Astrocyte (in vitro differentiated cells and primary cell): ENCODE measurements around the gene SYNPO2.

ENCODE experiments used
- CTCF ChIP-seq: IDR thresholded peaks from 2 replicates; pipeline ENCODE4 v1.5.1; 2011; ENCODE audit warnings: low read depth, mild to moderate bottlenecking, inconsistent platforms, low read length, moderate library complexity; ENCODE audit not compliant: insufficient read depth
- EZH2 ChIP-seq: IDR thresholded peaks from 2 replicates; pipeline ENCODE4 v1.6.1; 2012; ENCODE audit warnings: mild to moderate bottlenecking, low read length, inconsistent platforms; ENCODE audit not compliant: insufficient read depth

- TF ChIP-seq CTCF (no peak), EZH2 (no peak)
These were observed 193.3 kb downstream of the SYNPO2 start for GRCh38 chr4:119081943-119082342.
